Ramos (cell line): ENCODE data around the gene KAT14.
"Not testable (repeated sequence)": the region's sequence is repeated elsewhere in the genome, so short reads cannot be mapped to it uniquely, and the experiment has no call there.

Experiments
- in situ Hi-C: fragments of 300-500 bp; cut with MboI; formaldehyde crosslinking; loops from one replicate; pipeline ENCODE4 v1.14.3; 2022; ENCODE audit warnings: low sequenced_read_pairs; ENCODE audit not compliant: unreplicated experiment

KAT14 gene

GRCh38 chr20:18203700-18204099 is 66.0 kb downstream of the KAT14 start:
- in situ Hi-C loops, result not testable (repeated sequence)

- in situ Hi-C loops, result no loop called here
Observed at GRCh38 chr20:18213002-18213401, 75.3 kb downstream of the KAT14 start.

- in situ Hi-C loops, result no loop called here
Observed at GRCh38 chr20:18215566-18215965, 77.9 kb downstream of the KAT14 start.

GRCh38 chr20:18218280-18218679 is 80.6 kb downstream of the KAT14 start:
- in situ Hi-C loops, result no loop called here

DNA sequence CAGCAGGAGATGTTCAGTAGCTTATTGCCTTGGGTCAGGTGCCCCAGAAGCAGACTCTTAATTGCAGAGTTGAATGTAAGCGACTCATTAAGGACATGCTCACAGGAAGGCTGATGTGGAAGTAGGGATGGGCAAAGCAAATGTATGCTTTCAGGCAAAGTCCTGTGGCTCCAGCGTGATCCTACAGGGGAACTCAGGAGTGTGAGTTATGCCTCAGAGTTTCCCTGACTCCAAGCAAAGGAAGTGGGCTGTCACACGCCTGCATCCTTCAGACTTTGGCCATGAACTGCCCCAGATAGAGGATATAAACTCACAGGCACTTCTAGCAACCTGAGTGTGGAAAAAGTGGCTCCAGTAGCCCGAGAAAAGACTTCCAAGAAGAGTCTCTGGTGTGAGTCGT is 85.7 kb downstream of the KAT14 start:
- in situ Hi-C loops, result no loop called here

DNA sequence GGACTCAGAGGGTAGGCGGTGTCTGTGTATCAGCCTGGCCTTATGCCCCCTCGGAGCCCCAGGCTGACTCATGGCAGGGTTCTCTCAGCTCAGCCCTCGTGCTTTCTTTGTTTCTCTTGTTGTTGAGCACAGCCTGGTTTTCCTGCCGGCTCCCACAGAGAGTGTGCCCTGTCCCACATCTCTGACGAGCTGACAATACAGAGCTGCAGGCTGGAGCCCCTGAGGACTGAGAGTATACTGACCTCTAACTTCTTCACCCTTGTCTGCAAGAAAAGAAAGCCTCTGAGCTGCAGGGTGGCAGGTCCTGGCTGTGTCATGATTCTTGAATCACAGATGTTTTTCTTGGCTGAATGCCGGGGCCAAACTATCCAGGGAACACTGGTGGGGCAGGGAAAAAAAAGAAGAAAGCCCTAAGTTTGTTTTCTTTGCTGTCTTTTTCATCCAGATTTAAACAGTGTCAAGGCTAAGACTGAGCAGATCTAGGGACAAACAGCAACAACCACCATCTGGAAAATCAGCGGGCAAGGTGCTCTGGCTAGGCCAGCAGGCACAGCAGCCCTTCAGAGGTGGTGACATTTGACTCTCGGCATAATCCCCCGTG is 87.4 kb downstream of the KAT14 start:
- in situ Hi-C loops, result no loop called here

GRCh38 chr20:18225632-18226031 is 88.0 kb downstream of the KAT14 start:
- in situ Hi-C loops, result no loop called here

GRCh38 chr20:18226741-18227140 is 89.1 kb downstream of the KAT14 start:
- in situ Hi-C loops, result not testable (repeated sequence)

GRCh38 chr20:18233408-18233943 is 95.8 kb downstream of the KAT14 start:
- in situ Hi-C loops, result no loop called here
